GM18499 (cell line): ENCODE data around the gene SYNGR4.
"Not testable (repeated sequence)": the region's sequence is repeated elsewhere in the genome, so short reads cannot be mapped to it uniquely, and the experiment has no call there.

Source experiments
- ATAC-seq: cut with Tn5 transposase; IDR thresholded peaks from one replicate; pipeline ENCODE4 v1.9.1; 2021; ENCODE audit warnings: moderate number of reproducible peaks; ENCODE audit not compliant: insufficient read depth, unreplicated experiment

SYNGR4 gene, protein sequence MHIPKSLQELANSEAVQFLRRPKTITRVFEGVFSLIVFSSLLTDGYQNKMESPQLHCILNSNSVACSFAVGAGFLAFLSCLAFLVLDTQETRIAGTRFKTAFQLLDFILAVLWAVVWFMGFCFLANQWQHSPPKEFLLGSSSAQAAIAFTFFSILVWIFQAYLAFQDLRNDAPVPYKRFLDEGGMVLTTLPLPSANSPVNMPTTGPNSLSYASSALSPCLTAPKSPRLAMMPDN

DNA sequence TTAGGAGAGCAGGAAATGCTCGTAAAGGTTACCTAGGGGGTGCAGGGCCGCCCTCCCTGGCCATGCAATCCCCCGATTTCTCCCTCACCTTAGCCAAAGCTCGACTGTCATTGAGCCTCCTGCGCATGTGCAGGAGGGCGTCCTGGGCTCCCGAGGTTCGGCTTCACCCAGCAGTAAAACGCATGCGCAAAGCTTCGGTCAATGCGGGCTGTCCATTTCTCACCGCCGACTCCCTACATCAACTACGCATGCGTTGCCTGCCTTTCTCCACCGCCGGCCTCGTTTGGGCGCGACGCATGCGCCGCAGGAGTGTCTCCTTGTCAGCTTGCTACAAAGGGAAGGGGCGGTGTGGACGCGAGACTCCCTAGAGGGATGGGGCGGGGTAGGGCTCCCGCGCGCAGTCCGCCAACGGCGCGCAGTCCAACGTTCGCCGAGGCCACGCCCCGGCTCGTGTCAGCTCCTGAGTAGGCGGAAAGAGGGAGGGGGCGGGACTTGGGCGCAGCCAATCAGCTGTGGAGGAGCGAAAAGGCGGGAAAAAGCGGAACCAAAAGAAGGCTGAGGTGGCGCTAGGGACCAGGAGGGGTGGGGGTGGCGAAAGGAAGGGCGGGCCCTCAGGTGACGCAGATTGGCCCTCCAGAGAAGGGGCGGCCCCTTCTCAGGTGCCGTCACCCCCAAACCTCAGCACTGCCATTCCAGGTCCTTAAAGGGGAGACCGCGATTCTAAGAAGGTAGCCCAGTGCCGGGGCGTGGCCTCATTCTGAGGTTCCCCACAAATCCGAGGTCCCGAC, at the start of gene SYNGR4, which contains the start of gene TMEM143:
Gene SYNGR4 (plus strand): TSS at position 558 of the 788 bp plus-strand sequence. CDS start 1,476 bp downstream, outside the sequence.
Gene TMEM143 (minus strand): TSS at position 131 of the 788 bp plus-strand sequence. CDS start 20 bp downstream, at position 111.
- peak; percentile 72 for ATAC-seq

DNA sequence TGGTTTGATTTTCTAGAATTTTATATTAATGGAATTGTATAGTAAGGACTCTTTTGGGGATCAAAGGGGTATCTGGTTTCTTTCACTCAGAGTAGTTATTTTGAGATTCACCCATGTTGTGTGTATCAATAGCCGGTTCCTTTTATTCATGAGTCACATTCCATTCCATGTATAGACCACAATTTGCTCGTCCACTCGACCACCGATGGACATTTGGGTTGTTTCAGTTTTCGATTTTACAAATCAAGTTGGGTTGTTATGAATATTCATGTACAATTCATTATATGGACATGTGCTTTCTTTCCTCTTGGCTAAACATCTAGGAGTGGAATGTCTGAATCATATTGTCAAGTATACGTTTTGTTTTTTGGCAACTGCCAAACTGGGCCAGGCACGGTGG, 48.5 kb upstream of the SYNGR4 start:
- ATAC-seq, result no peak

DNA sequence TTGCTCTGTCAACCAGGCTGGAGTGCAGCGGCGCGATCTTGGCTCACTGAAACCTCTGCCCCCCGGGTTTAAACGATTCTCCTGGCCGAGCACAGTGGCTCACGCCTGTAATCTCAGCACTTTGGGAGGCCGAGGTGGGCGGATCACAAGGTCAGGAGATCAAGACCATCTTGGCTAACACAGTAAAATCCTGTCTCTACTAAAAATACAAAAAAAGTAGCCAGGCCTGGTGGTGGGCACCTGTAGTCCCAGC, 46.5 kb upstream of the SYNGR4 start:
- not testable (repeated sequence) for ATAC-seq

DNA sequence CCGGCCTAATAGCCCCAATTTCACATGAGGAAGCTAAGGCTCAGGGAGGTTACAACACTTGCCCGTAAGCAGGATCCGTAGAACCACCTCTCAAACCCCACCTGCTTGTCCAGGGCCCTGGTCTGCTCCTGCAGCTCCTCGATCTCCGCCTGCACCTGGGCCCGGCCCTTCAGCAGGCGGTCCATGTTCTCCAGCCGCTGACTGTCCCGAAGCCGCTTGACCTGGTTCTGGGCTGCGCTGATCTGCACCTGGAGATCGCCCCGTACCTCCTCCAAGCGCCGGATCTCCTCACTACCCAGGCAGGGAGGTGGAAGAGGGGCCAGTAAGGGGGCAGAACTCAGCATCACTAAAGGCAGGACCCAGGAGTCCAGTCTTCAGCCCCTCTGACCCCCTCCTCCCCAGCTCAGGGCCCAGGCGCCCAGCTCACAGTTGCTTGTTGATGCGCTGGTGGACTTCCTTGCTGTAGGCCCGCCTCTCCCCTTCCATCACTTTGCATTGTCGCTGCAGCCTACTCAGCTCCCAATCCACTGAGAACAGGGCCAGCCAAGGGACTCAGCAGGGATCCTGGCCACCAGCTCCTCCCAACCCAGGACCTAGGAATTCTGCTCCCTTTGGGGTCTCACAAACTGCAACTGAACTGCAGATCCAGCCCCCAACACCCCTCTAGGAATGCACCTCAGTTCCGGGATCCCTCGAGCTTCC, 45.7 kb upstream of the SYNGR4 start:
- ATAC-seq, result no peak

DNA sequence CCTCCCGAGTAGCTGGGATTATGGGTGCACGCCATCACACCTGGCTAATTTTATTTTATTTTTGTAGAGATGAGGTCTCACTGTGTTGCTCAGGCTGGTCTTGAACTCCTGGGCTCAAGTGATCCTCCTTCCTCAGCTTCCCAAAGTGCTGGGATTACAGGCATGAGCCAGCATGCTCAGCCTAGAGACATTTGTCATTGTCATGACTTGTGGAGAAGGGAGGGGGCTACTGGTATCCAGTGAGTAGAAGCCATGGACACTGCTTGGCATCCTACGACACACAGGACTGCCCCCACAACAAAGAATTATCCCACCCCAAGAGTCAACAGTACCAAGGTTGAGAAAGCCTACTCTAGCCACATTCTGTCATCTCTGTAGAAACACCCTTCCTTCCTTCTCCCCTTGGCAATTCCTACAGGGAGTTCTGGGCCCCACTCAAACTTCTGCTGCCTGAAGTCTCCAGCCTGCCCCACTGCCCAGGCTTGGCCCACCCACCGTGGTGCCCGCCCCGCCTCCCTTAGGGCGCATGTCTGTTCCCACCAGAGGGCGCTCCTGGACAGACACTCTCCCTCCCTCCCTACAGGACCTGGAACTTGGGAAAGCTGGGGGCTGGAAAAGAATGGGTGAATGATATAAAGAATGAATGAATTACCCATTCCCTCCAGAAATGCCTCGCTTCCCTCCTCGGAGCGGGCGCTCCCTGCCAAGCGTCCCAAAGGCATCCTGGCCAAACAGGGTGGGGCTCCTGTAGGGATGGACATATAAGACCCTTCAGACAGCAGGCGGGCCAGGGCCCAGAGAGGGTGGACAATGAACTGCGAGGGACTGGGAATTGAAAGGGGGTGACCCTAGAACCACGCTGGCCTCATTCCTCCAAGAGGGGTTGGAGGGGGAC, 44.3 kb upstream of the SYNGR4 start:
- no peak for ATAC-seq

DNA sequence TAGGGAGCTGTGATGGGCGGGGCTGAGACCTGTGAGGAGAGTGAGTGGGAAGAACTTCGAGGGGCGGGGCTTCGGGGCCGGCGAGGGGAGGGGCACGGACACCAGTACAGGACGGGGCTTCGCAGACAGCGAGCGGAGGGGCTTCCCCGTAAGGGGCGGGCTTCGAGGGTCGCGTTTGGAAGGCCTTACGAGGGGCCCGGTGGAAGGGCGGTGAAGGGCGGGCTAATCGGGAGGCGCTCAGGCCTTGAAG, 42.9 kb upstream of the SYNGR4 start:
- no peak for ATAC-seq

DNA sequence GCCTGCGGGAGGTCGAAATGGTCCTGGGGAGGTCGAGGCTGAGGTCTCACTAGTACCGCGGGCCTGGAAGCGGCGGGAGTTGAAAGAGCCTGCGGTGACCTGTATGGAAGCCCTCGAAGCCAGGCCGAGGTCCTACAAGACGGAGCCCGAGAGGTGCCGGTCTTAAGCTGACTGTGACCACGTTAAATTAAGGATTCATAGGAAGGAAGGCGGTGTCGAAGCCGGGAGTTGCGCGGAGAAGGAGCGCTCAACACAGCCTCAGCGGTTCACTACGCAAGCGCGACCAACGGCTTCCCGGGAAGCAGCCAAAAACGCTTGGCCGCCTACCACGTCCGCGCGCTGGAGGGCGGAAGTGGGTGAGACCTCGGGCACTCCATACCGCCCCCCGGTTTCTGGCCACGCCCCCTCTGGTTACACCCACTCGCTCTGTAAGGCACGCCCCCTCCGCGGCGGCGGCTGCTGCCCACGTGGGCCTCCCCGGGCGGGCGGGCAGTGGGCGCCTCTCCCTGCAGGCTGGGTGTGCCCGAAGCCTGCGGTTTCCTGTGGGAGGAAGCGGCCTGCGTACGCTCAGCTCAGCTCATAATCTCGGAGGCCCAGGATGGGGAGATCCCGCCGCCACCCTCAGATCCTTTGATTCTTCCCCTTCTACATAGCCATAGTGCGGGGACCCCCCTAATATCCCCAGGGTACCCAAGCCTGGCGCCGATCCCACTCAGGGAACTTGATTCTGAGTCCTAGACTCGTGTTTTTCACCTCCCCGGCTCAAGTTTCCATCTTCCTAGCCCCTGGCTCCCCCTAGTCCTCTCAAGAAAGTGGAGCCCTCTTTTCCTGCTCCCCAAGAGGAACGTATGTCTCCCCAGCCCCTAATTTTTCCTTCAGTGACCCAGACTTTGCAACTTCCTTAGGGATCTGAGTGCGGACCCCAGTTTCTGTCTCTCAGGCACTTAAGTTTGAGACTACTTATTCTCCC, 42.3 kb upstream of the SYNGR4 start:
- ATAC-seq, result no peak

DNA sequence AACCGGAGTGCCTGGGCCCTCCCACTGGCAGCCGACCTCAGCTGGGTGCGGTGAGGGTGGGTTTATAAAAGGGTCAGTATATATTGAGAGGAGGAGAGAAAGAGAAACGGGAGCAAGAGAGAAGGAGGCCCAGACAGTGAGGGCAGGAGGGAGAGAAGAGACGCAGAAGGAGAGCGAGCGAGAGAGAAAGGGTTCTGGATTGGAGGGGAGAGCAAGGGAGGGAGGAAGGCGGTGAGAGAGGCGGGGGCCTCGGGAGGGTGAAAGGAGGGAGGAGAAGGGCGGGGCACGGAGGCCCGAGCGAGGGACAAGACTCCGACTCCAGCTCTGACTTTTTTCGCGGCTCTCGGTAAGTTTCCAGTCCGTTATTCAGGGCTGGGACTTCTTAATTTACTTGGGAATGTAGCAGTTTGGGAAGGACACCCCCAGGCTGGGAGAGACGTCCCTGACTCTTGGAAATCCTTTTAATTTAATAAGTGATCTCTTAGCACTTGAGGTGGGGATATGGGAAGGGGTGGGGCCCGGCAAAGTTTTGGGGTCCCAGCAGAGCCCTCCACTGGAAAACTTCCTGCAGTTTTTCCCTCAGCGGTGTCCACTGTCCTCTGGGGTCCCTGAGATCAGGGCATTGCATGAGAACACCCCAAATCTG, 38.8 kb upstream of the SYNGR4 start, which contains the start of gene EMP3:
Gene EMP3 (plus strand): TSS at position 288 of the 646 bp plus-strand sequence. CDS start 1,293 bp downstream, outside the sequence.
- no peak for ATAC-seq

DNA sequence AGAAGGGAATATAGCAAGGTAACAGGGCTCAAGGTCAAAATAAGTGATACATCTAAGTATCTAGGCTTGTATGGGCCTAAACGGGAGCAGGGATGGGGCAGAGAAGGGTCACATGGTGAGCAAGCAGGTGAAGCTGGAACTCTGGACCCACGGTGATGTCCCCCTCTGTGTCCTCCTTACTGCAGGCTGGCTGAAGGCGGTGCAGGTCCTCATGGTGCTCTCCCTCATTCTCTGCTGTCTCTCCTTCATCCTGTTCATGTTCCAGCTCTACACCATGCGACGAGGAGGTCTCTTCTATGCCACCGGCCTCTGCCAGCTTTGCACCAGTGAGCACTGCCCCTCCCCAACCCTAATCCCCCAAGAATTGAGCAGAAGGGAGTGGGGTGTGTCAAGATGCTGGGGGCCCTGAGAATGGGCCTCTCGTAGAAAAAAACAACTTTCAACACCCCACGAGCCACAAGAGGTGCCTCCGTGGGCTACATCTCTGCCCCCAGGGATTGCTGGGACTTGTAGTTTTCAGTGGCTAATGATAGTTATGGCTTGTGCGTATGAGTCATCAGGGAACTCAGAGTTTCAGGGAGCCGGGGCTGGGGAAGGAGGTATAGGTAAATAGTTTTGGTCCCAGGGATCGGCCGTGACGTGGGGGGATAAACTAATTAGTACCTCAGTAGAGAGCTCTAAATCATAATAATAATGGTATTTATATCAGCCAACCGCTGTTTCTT, 34.8 kb upstream of the SYNGR4 start:
- no peak for ATAC-seq

DNA sequence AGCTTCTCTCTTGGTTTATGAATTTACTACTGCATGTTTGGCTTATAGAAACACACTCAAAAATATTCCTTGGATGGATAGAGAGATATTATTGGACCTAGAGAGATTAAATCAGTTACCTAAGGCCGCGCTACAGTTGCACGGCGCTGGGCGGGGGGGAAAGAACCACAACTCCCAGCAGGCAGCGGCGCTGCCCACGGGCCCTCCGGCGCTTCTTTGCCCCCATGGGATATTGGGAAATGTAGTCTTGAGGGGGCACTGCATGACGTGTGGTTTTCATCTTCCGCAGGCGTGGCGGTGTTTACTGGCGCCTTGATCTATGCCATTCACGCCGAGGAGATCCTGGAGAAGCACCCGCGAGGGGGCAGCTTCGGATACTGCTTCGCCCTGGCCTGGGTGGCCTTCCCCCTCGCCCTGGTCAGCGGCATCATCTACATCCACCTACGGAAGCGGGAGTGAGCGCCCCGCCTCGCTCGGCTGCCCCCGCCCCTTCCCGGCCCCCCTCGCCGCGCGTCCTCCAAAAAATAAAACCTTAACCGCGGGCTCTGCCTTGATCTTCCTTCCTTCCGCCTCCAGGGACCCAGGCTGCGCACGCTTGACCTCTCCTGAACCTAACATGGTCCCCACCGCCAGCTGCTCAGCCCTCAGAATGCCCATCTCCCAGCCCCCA, 34.0 kb upstream of the SYNGR4 start:
- ATAC-seq, result no peak

DNA sequence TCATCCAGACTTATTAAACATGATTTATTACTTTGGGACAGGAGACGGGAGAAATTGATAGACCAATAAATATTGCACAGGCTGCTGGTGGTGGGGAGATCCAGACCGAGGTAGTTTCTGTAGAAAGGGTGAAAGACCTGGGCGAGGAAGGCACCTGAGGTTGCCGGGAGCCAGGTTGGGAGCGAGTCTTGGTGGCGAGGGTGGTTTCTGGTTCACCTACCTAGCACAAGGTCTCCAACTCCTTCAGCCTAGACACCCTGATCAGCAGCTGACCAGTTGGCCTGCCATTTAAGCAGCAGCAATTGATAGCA, 31.9 kb upstream of the SYNGR4 start:
- no peak for ATAC-seq

DNA sequence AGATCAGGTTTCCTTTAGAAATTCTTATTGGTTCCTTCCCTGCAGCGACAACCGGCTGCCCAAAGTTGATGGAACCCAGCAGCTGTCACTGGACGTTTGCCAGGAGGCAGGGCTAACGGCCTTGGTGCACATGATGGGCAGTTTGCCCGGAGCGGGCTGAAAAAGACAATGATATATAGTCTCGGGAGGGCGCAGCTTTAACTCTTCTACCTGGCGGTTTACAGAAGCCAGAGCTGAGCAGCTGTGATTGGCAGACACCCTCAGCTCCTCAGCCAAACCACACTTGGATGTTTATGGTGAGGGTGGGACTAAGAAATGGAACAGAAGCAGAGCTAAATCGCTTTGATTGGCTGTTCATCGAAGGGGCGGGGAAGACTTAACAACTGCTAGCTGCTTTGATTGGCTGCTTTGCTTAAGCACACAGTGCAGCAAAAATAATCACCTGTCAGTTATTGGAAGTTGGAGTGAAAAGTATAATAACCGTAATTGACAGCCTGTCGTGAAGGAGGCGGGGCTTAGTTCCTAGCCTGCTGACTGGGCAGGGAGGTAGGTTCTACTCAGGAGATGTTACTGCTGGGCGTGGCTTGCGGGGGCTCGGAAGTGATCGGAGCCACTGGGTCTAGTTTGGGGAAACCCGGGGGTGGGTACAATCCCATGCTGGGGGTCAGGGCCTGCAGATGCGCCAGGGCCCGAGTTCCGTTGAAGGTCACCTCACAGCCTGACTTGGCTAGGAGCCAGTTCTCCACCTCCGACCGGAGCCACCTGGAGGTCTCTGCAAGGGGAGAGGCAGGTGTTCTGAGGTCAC, 31.3 kb upstream of the SYNGR4 start:
- ATAC-seq, result peak; percentile 59

DNA sequence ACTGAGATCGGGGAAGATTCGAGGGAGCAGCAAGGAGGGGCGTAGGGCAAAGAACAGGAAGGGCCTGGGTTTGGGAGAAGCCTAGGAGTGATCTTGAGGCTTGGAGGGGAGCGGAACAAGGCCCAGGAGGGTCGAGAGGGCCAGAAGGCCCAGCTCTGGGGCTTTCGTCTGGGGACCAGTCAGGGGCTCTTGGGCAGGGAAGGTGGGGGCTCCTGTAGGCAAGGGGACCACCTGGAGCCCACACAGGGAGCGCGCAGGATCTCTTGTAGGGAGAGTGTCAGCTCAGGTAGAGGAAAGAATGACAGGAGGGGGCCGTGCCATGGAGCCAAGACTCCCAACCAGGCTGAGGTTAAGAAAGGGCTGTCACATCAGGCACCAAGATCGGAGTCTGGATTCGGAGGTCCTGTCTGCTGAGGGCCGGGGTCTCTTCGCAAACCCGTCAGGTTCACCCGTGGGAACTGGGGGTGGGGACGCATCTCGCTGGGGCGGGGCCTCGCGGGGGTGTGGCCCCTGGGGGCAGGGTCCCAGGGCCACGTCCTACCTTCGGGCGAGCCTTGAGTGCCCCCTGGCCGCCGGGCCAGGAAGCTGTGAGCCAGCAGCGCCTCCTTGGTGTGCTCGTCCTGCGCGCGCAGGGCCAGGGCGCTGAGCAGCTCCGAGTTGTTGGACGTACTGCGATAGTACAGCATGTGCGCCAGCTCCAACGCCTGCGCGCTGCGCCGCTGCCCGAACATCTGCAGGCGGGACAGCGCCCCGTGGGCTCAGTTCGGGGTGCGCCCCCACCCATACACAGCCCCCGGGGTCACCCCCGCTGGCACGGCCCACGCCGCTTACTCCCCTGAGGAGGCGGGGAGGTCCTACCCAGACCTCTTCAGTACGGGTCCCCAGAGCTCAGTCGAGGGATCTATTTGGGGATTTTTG, 30.4 kb upstream of the SYNGR4 start:
- ATAC-seq, result no peak

DNA sequence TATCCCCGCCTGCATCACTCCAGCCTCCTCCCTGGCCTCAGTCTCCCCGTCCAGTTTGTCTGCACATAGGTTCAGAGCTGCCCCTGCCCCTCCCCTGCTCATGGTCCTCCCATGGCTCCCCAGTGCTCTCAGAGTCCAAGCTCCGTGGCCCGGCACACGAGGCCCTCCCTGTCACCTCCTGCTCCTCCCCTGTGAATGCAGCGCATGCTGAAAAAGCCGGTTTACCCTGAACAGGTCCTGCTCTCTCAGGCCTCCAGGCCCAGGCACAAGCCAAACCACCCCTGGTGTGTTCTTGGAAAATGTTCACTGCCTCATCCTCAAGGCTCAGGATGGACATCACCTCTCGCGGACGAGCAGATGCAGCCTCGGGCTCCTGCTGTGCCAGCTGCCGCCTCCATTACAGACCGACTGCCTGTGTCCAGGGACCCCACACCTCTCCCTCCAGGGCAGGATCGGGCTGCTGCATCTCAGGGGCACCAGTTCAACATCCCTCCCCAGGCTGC, 25.9 kb upstream of the SYNGR4 start:
- ATAC-seq, result no peak

DNA sequence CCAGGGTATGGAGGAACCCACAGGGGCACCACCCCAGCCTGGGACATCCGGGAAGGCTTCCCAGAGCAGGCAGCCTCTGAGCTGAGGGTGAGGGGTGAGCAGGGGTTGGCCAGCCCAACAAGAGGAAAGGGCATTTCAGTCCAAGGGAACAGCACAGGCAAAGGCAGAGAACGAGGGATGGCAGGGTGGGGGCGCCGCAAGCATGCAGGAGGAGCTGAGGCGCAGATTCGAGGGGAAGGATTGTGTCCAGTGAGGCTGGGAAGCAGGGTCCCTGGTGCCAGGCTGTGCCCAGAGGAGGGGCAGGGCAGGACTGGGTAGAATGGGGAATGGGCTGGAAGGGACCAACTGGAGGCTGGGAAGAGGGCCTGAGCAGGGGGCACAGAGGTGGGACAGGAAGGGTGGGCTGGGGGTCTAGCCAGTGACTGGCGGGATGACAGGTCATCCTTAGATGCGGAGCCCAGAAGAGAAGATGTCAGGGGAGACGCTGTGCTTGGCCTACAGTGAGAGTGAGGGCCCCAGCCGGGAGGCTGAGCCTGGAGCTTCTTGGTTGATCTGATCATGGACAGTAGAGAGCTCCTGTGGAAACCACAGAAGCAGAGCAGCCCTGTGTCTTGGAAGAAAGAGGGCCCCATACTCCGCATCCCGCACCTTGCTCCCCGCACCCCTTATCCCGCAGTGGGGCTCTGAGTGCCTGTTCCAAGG, 25.2 kb upstream of the SYNGR4 start:
- ATAC-seq, result no peak
